Esophagus mucosa (tissue), 1 donor: ENCODE results near the gene PTX4. TPM values are rescaled to one million over a fixed set of nuclear protein-coding genes. Genes with fewer than 3 reads are reported as not detected.

Source experiments
- ATAC-seq: fragments of 200-7000 bp; cut with Tn5 transposase; one replicate; pipeline ENCODE4 v1.9.1; 2020
- total RNA-seq: library from RNA; stranded (reverse); gene quantifications from one replicate; pipeline ENCODE4 v1.2.4, GENCODE V29; 2023
- donor health status: DM: yes; HTN: yes; CAD: no.

The PTX4 gene
- total RNA-seq, 1 donor from 2014 or later = not detected

- ATAC-seq = no peak
Observed at GRCh38 chr16:1499756-1500464, 11.2 kb upstream of the PTX4 start.

- ATAC-seq = no peak
Observed at GRCh38 chr16:1498899-1499676, 10.3 kb upstream of the PTX4 start.

- no peak for ATAC-seq
Observed at GRCh38 chr16:1497014-1497598, 8.4 kb upstream of the PTX4 start.

- no peak for ATAC-seq
Observed at GRCh38 chr16:1496464-1496863, 7.7 kb upstream of the PTX4 start.

GRCh38 chr16:1495889-1496262, 7.1 kb upstream of the PTX4 start:
- ATAC-seq = no peak

GRCh38 chr16:1495211-1495888, 6.6 kb upstream of the PTX4 start:
- no peak for ATAC-seq

GRCh38 chr16:1494711-1495110, 6.0 kb upstream of the PTX4 start:
- ATAC-seq = no peak

- peak; percentile 24 for ATAC-seq
Observed at GRCh38 chr16:1494129-1494640, 5.4 kb upstream of the PTX4 start.

GRCh38 chr16:1493746-1494094, 5.0 kb upstream of the PTX4 start:
- ATAC-seq = peak; percentile 29

GRCh38 chr16:1492923-1493745, 4.4 kb upstream of the PTX4 start, which contains the start of gene TELO2:
Gene TELO2 (plus strand): TSS chr16:1493360. CDS start chr16:1494282, 922 bp downstream.
- peak; percentile 90 for ATAC-seq

GRCh38 chr16:1492082-1492922, 3.6 kb upstream of the PTX4 start:
- ATAC-seq = no peak

GRCh38 chr16:1491327-1491726, 2.6 kb upstream of the PTX4 start:
- ATAC-seq = no peak

- no peak for ATAC-seq
Observed at GRCh38 chr16:1489077-1489476, 333 bp upstream of the PTX4 start.

- ATAC-seq = no peak
Observed at GRCh38 chr16:1488054-1488601, 616 bp downstream of the PTX4 start.

- no peak for ATAC-seq
Observed at GRCh38 chr16:1487395-1488053, 1.2 kb downstream of the PTX4 start.

GRCh38 chr16:1486551-1487390, 2.0 kb downstream of the PTX4 start:
- ATAC-seq = no peak

GRCh38 chr16:1485847-1486496, 2.8 kb downstream of the PTX4 start:
- no peak for ATAC-seq
